Ascending aorta (tissue), 2 donors: ENCODE data around the gene TUBB2A. TPM values are rescaled to one million over a fixed set of nuclear protein-coding genes. Genes with fewer than 3 reads are reported as not detected.

ENCODE experiments used
- DNase-seq, 2 donors: peaks; one replicate each; pipeline ENCODE4 v3.0.0-alpha.2; 2019; ENCODE audit warnings: low spot score in 2 of 2
- H3K27ac ChIP-seq, 2 donors: fragments of 200-600 bp; sonication (generic); one replicate each; pipeline ENCODE4 v1.5.1; 2016 to 2017; ENCODE audit warnings: mild to moderate bottlenecking in 1 of 2
- H3K27me3 ChIP-seq: fragments of 200-600 bp; sonication (generic); one replicate; pipeline ENCODE4 v1.5.1; 2017
- H3K36me3 ChIP-seq, 2 donors: fragments of 200-600 bp; sonication (generic); one replicate each; pipeline ENCODE4 v1.5.1; 2016
- H3K4me1 ChIP-seq, 2 donors: fragments of 200-600 bp; sonication (generic); one replicate each; pipeline ENCODE4 v1.5.1; 2016 to 2017; ENCODE audit warnings: mild to moderate bottlenecking in 1 of 2
- H3K4me3 ChIP-seq, 2 donors: fragments of 200-600 bp; sonication (generic); one replicate each; pipeline ENCODE4 v1.5.1; 2016 to 2017; ENCODE audit warnings: mild to moderate bottlenecking in 1 of 2
- H3K9me3 ChIP-seq, 2 donors: fragments of 200-600 bp; sonication (generic); one replicate each; pipeline ENCODE4 v1.5.1; 2016
- CTCF ChIP-seq, 3 experiments: fragments of 200-600 bp in 2 of 3; fragments of 450-650 bp in 1 of 3; sonication (generic) in 2 of 3; IDR thresholded peaks; one replicate each; pipeline ENCODE4 v1.5.1; 2016 to 2019; ENCODE audit warnings: antibody characterized with exemption in 3 of 3, mild to moderate bottlenecking in 1 of 3, moderate library complexity in 1 of 3
- intact Hi-C: fragments of 100-400 bp; cut with DNase I; formaldehyde crosslinking; loops from one replicate; pipeline ENCODE4 v1.15.1; 2023
- total RNA-seq: library from RNA; depleted of rRNA; stranded (reverse); fragments of >200 nt; gene quantifications from one replicate; pipeline ENCODE4 v1.1.0, GENCODE V29; 2016

The TUBB2A gene
- total RNA-seq, 1 donor from 2014 or later, result 121 TPM

GRCh38 chr6:3118353-3119039 lies 38.8 kb downstream of the TUBB2A start, which contains the start of gene BPHL:
Gene BPHL (plus strand): TSS chr6:3118711. CDS start chr6:3118741, 30 bp downstream.
- peak; percentile 75 to 97 for DNase-seq
- no peak for TF ChIP-seq CTCF (IDR thresholded peaks at IDR 0.05)
- Histone ChIP-seq H3K27me3 (no peaks in the 10 kb centered on the region), H3K4me1 (peaks cover 0 to 5% of the 10 kb centered on the region in 2 donors), H3K9me3 (no peaks in the 10 kb centered on the region), H3K4me3 (peak within 1 kb of the TSS; percentile 75 to 84), H3K27ac (peak within 1 kb of the TSS; percentile 81 to 93), H3K36me3 (peaks cover 8 to 14% of the 10 kb centered on the region in 2 donors)
- intact Hi-C loops, result loop anchor here (1.0 to 10.0 kb wide), 5 partner anchors 38 to 896 kb away; partner anchors contain the start of genes NQO2, RIPK1 and TUBB2A

- Histone ChIP-seq H3K27ac (peak overlapping the region; percentile 81 to 93), H3K4me3 (peak overlapping the region; percentile 75 to 84), H3K4me1 (peaks cover 0 to 5% of the 10 kb centered on the region in 2 donors), H3K27me3 (no peaks in the 10 kb centered on the region), H3K36me3 (peaks cover 14 to 20% of the 10 kb centered on the region in 2 donors), H3K9me3 (no peaks in the 10 kb centered on the region)
- intact Hi-C loops, result loop anchor here (1.0 to 10.0 kb wide), 5 partner anchors 39 to 897 kb away; partner anchors contain the start of genes NQO2, RIPK1 and TUBB2A
- no peak for DNase-seq
- TF ChIP-seq CTCF (IDR thresholded peaks at IDR 0.05), result no peak
Measured at GRCh38 chr6:3117912-3118352, 39.4 kb downstream of the TUBB2A start.

GRCh38 chr6:3114377-3114776 lies 43.0 kb downstream of the TUBB2A start:
- no peaks in the 10 kb centered on the region for H3K9me3 ChIP-seq
- no peak for DNase-seq

GRCh38 chr6:3109761-3110160 lies 47.6 kb downstream of the TUBB2A start:
- H3K4me1 ChIP-seq, result no peaks in the 10 kb centered on the region
- no peaks in the 10 kb centered on the region for H3K27me3 ChIP-seq
- no peak for DNase-seq
- TF ChIP-seq CTCF (IDR thresholded peaks at IDR 0.05), result no peak
- no peak overlapping the region for H3K4me3 ChIP-seq
- intact Hi-C loops, result loop anchor here (10.0 kb wide), 2 partner anchors 625 to 905 kb away; no protein-coding TSS in a partner anchor
- peaks cover 65 to 87% of the 10 kb centered on the region in 2 donors for H3K36me3 ChIP-seq
- H3K27ac ChIP-seq, result no peak overlapping the region
- H3K9me3 ChIP-seq, result no peaks in the 10 kb centered on the region

More at GRCh38 chr6:3114377-3114776, 43.0 kb downstream of the TUBB2A start:
- Histone ChIP-seq H3K27me3 (no peaks in the 10 kb centered on the region), H3K4me3 (no peak overlapping the region), H3K36me3 (peaks cover 32 to 48% of the 10 kb centered on the region in 2 donors), H3K27ac (no peak overlapping the region), H3K4me1 (peaks cover 0 to 2% of the 10 kb centered on the region in 2 donors)
- no peak for TF ChIP-seq CTCF (IDR thresholded peaks at IDR 0.05)
- intact Hi-C loops, result loop anchor here (10.0 kb wide), 2 partner anchors 620 to 900 kb away; no protein-coding TSS in a partner anchor

- Histone ChIP-seq H3K4me1 (no peaks in the 10 kb centered on the region), H3K4me3 (no peak overlapping the region), H3K9me3 (no peaks in the 10 kb centered on the region), H3K27ac (no peak overlapping the region), H3K36me3 (peaks cover 66 to 85% of the 10 kb centered on the region in 2 donors), H3K27me3 (no peaks in the 10 kb centered on the region)
- DNase-seq, result no peak
- no peak for TF ChIP-seq CTCF (IDR thresholded peaks at IDR 0.05)
- intact Hi-C loops, result no loop called here
Measured at GRCh38 chr6:3108746-3109414, 48.5 kb downstream of the TUBB2A start.

Other genes with a start within 250 kb of the TUBB2A start
- gene SERPINB6, start 186.0 kb downstream of the TUBB2A start, total RNA-seq, result 222 TPM
- 7.7 TPM for gene NQO2, start 157.7 kb downstream of the TUBB2A start, total RNA-seq
- gene RIPK1, start 89.0 kb downstream of the TUBB2A start, total RNA-seq, result 20.1 TPM
- gene BPHL, start 38.8 kb downstream of the TUBB2A start, total RNA-seq, result 7.7 TPM
- not detected for gene TUBB2B, start 70.1 kb upstream of the TUBB2A start, total RNA-seq
- gene PSMG4, start 101.4 kb upstream of the TUBB2A start, total RNA-seq, result 23.9 TPM